A549 treated with RU486 at 1 μM for 4 hours (cell line): ENCODE data around the gene HSPBP1. TPM values are rescaled to one million over a fixed set of nuclear protein-coding genes. Genes with fewer than 3 reads are reported as not detected.

Experiments
- total RNA-seq: library from RNA; stranded (reverse); fragments of 200-300 nt; extraction: Qiagen RNA extraction; gene quantifications from 5 replicates; pipeline ENCODE4 v1.2.3, GENCODE V29; 2022; ENCODE audit warnings: low read depth

HSPBP1 gene, protein sequence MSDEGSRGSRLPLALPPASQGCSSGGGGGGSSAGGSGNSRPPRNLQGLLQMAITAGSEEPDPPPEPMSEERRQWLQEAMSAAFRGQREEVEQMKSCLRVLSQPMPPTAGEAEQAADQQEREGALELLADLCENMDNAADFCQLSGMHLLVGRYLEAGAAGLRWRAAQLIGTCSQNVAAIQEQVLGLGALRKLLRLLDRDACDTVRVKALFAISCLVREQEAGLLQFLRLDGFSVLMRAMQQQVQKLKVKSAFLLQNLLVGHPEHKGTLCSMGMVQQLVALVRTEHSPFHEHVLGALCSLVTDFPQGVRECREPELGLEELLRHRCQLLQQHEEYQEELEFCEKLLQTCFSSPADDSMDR
- 119 to 147 TPM (median 136 TPM) in 5 replicates for total RNA-seq

DNA sequence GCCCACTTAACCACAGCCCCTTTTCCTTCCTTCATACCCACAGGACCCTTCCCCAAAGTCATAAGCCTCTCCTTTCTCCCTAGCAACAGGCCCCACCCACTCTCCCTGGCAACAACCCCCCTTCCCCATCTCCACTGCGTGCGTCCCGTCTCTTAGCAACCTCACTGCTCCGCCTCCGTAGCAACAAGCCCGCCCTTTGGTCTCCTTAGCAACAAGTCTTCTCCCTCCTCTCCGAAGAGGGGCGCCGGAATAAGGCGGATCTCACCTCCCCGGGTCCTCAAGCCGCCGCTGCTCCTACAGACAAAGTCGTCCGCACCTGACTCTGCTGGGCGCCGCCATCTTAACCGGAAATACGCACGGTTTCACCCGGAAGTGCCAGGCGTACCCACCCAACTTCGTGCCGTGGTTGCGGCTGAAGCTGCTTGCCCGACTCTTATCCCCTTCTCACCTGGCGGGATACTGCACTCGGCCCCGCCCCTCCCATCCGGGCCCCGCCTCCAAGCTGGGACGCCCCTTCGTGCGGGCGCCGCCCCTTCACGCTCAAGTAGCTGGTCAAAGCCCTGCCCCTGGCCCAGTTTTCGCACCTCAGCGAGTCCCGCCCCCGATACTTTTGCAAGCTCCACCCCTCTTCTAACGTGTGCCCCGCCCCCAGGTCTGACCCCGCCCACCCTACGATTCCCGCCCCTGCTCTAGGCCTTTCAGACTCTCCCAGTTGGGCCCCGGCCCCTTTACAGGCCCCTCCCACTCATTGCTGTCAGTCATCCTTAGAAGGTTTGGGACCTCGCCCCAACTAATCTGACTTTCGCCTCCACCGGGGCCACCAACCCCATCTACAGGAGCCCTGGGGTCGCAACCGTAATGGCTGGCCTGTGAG is at the start of gene HSPBP1:
Gene HSPBP1, minus strand, starts transcription at position 341 of the 874 bp plus-strand sequence. CDS start 502 bp downstream, outside the sequence.

DNA sequence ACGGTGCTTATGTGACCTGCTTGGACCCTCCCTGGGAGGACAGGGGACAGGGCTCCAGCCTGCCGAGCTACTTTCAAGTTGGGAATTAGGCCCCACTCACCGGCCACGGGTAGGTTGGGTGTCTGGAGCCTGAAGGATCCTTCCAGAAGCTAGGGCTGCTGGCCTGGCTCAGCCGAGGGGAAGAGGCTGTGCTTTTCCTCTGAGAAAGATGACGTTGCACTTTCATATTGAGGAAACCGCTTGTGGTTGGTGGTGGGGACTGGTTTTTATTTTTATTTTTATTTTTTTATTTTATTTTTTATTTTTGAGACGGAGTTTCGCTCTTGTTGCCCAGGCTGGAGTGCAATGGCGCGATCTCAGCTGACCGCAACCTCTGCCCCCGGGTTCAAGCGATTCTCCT is 45.3 kb upstream of the HSPBP1 start, which contains the start of gene TMEM150B:
Gene TMEM150B, minus strand, starts transcription at position 170 of the 400 bp plus-strand sequence. CDS start 4,305 bp downstream, outside the sequence.

DNA sequence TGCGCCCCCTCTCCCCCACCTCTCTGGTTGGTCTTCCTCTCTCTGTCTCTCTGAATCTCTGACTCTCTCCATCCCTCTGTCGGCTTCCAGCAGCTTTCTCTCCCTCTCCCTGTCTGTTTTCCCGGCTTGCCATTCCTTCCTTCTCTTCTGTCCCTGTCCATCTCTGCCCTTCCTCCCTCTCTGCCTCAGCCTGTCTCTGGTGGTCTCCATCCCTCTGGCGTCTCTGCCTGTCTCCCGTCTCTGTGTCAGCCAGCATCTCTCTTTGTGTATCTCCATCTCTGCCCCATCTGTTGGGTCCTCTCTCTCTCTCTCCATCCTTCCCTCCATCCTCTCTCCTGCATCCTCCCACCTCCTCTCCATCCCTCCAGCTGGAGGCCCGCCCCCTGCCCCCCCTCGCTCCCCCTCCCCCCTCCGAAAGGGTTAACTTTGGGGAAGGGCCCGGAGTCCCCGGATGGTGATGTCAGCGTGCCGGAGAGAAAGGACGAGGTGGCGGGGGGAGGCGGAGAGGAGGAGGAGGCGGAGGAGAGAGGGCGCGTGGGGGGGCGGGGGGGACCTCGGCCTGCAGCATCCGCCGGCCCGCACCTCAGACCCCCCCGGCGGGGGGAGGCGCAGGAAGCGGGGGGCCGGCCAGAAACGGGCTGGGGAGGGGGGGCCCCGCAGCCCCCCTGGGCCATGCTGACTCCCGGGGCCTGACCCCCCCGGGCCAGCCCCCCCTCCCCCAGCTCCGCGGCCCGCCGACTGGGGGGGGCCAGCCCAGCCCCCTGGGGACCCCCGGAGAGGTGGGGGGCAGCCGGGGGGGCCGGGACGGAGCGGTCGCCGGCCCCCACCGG is 3.9 kb upstream of the HSPBP1 start, which contains the start of gene BRSK1:
Gene BRSK1, plus strand, starts transcription at position 450 of the 830 bp plus-strand sequence. CDS start 446 bp downstream, outside the sequence.

DNA sequence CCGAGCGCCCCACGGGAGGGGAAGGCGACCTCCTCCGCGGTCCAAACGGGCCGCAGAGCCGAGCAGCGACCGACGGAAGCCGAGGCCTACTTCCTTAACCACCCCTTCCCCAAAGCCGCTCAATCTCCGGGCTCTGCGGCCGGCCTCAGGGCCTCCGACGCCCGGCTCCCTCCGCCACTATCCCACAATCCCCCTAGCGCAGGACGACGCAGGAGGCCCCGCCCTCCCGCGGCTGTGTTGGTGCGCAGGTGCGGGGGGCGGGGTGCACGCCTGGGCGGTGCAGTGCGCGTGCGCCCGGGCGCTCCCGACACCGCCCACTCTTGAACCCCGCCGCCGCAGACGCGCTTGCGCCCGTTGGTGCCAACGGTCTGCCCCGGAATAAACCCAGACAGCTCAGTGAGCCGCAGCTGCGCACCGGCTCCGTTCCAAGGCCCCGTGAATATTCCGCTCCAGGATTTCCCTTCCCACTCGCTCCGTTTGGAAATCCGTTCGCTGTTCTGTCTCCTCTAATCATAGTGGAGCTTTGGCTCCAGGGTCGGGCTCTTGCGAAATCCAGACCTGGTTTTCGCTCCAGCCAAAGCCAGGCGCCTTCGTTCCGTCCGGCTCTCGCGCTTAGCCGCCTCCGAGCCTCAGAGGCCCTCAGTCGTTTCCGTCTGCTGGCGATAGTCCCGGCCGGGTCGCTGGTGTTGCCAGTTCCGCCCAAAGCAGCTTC is 20.9 kb downstream of the HSPBP1 start, which contains the start of gene PPP6R1:
Gene PPP6R1, minus strand, starts transcription at position 190 of the 712 bp plus-strand sequence. CDS start 11,914 bp downstream, outside the sequence.

DNA sequence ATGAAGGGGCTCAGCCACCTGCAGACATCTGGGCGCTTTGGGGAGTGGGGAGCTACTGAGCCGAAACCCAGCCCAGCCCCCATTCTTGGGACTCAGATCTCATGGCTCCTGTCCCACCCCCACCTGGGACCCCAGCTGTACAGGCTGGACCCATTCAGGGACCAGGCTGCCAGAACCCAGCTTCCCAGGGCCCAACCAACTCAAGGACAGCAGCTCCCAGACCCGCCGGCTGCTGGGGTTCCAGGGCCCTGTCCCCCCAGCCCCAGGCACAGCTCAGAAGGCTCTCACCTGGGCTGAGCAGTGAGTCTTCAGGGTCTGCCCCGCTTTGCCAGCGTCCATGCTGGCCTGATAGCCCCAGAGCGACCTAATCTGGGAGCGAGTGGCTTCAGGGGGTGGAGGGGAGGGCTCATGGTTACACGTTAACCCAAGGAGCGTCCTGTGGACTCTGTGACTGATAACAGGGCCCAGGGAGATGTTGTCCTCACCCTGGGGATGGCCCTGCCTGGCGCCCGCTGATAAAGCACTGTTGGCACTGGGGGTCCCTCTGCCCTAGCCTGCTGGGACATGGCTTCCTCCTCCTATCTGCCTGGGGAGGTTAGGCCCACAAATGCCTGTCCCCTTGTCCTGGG is 51.4 kb downstream of the HSPBP1 start, which contains the start of gene TMEM86B:
Gene TMEM86B, minus strand, starts transcription at position 361 of the 629 bp plus-strand sequence. Its CDS starts 22 bp downstream, at position 339.

Other genes with a start within 250 kb of the HSPBP1 start
- gene GP6, start 241.8 kb downstream of the HSPBP1 start, total RNA-seq, result 0.07 to 0.22 TPM (median 0.10 TPM) in 5 replicates
- gene RDH13, start 217.0 kb downstream of the HSPBP1 start, total RNA-seq, result 16.7 to 22.3 TPM (median 21.3 TPM) in 5 replicates
- 4.6 to 5.7 TPM (median 5.2 TPM) in 5 replicates for gene EPS8L1, start 204.2 kb downstream of the HSPBP1 start, total RNA-seq
- gene PPP1R12C, start 162.5 kb downstream of the HSPBP1 start, total RNA-seq, result 58.4 to 86.7 TPM (median 84.2 TPM) in 5 replicates
- 116 to 151 TPM (median 125 TPM) in 5 replicates for gene TNNT1, start 130.9 kb downstream of the HSPBP1 start, total RNA-seq
- gene TNNI3, start 122.4 kb downstream of the HSPBP1 start, total RNA-seq, result 6.5 to 8.7 TPM (median 7.6 TPM) in 5 replicates
- 5.2 to 8.6 TPM (median 7.0 TPM) in 5 replicates for gene DNAAF3, start 113.5 kb downstream of the HSPBP1 start, total RNA-seq
- 3.3 to 7.7 TPM (median 4.1 TPM) in 5 replicates for gene SYT5, start 99.8 kb downstream of the HSPBP1 start, total RNA-seq
- gene PTPRH, start 70.6 kb downstream of the HSPBP1 start, total RNA-seq, result 3.7 to 5.2 TPM (median 4.3 TPM) in 5 replicates
- gene TMEM86B, start 51.3 kb downstream of the HSPBP1 start, total RNA-seq, result 3.3 to 5.6 TPM (median 5.2 TPM) in 5 replicates
- 90.1 to 134 TPM (median 119 TPM) in 5 replicates for gene PPP6R1, start 21.1 kb downstream of the HSPBP1 start, total RNA-seq
- 2.8 to 5.2 TPM (median 3.7 TPM) in 5 replicates for gene BRSK1, start 3.9 kb upstream of the HSPBP1 start, total RNA-seq
- 0.13 TPM in 1 of 5 replicates, not detected in the others for gene TMEM150B, start 45.2 kb upstream of the HSPBP1 start, total RNA-seq
- gene KMT5C, start 59.8 kb upstream of the HSPBP1 start, total RNA-seq, result 5.2 to 10.5 TPM (median 8.2 TPM) in 5 replicates
- gene COX6B2, start 74.6 kb upstream of the HSPBP1 start, total RNA-seq, result 0.50 to 4.3 TPM (median 1.4 TPM) in 5 replicates
- gene GARIN5B, start 83.2 kb upstream of the HSPBP1 start, total RNA-seq, result 0.06 to 0.19 TPM (median 0.14 TPM) in 4 of 5 replicates, not detected in the other
- gene IL11, start 90.4 kb upstream of the HSPBP1 start, total RNA-seq, result 37.5 to 64.5 TPM (median 50.0 TPM) in 5 replicates
- gene TMEM190, start 96.7 kb upstream of the HSPBP1 start, total RNA-seq, result 0.85 to 2.5 TPM (median 1.5 TPM) in 5 replicates
- gene TMEM238, start 104.2 kb upstream of the HSPBP1 start, total RNA-seq, result 3.2 to 11.8 TPM (median 11.4 TPM) in 5 replicates
- gene RPL28, start 105.8 kb upstream of the HSPBP1 start, total RNA-seq, result 2,587 to 3,378 TPM (median 2,939 TPM) in 5 replicates
- 361 to 580 TPM (median 509 TPM) in 5 replicates for gene UBE2S, start 127.7 kb upstream of the HSPBP1 start, total RNA-seq
- 0.02 TPM in 1 of 5 replicates, not detected in the others for gene SHISA7, start 163.2 kb upstream of the HSPBP1 start, total RNA-seq
- gene ISOC2, start 181.5 kb upstream of the HSPBP1 start, total RNA-seq, result 54.3 to 66.1 TPM (median 59.7 TPM) in 5 replicates
- not detected in 5 replicates for gene C19orf85, start 184.6 kb upstream of the HSPBP1 start, total RNA-seq
- gene ZNF628, start 196.5 kb upstream of the HSPBP1 start, total RNA-seq, result 4.1 to 8.9 TPM (median 8.1 TPM) in 5 replicates
- gene NAT14, start 205.1 kb upstream of the HSPBP1 start, total RNA-seq, result 35.9 to 69.5 TPM (median 57.9 TPM) in 5 replicates
- 0.54 to 1.2 TPM (median 0.95 TPM) in 5 replicates for gene SSC5D, start 208.3 kb upstream of the HSPBP1 start, total RNA-seq